ENCODE results near the gene LSAMP.
"Not testable (repeated sequence)": the region's sequence is repeated elsewhere in the genome, so short reads cannot be mapped to it uniquely, and the experiment has no call there.

Gene LSAMP

GRCh38 chr3:115862099-115862498 is 583.2 kb downstream of the LSAMP start:
- no peak for DNase-seq

- DNase-seq, result no peak
These were observed 584.0 kb downstream of the LSAMP start for GRCh38 chr3:115861166-115861733.

GRCh38 chr3:115860766-115861165 is 584.5 kb downstream of the LSAMP start:
- no peak for DNase-seq

- DNase-seq, result no peak
These were observed 586.1 kb downstream of the LSAMP start for GRCh38 chr3:115859002-115859807.

- no peak for DNase-seq
These were observed 587.7 kb downstream of the LSAMP start for GRCh38 chr3:115857518-115858136.

GRCh38 chr3:115855911-115856310 is 589.4 kb downstream of the LSAMP start:
- DNase-seq, result no peak

GRCh38 chr3:115853104-115853503 is 592.2 kb downstream of the LSAMP start:
- DNase-seq, result no peak

- no peak for DNase-seq
These were observed 593.0 kb downstream of the LSAMP start for GRCh38 chr3:115852278-115852677.

GRCh38 chr3:115851571-115851970 is 593.7 kb downstream of the LSAMP start:
- no peak for DNase-seq

- no peak for DNase-seq
These were observed 596.6 kb downstream of the LSAMP start for GRCh38 chr3:115848641-115849040.

GRCh38 chr3:115845986-115846385 is 599.3 kb downstream of the LSAMP start:
- no peak for DNase-seq

GRCh38 chr3:115844729-115845128 is 600.6 kb downstream of the LSAMP start:
- not testable (repeated sequence) for DNase-seq

- DNase-seq, result no peak
These were observed 602.1 kb downstream of the LSAMP start for GRCh38 chr3:115843206-115843605.

GRCh38 chr3:115839246-115839645 is 606.0 kb downstream of the LSAMP start:
- no peak for DNase-seq

GRCh38 chr3:115838786-115839185 is 606.5 kb downstream of the LSAMP start:
- no peak for DNase-seq

- DNase-seq, result no peak
These were observed 608.3 kb downstream of the LSAMP start for GRCh38 chr3:115836944-115837343.

- DNase-seq, result no peak
These were observed 609.3 kb downstream of the LSAMP start for GRCh38 chr3:115835946-115836345.

GRCh38 chr3:115834068-115834467 is 611.2 kb downstream of the LSAMP start:
- DNase-seq, result no peak

- DNase-seq, result no peak
These were observed 612.2 kb downstream of the LSAMP start for GRCh38 chr3:115833074-115833473.

GRCh38 chr3:115832265-115832664 is 613.0 kb downstream of the LSAMP start:
- DNase-seq, result no peak

- DNase-seq, result no peak
These were observed 613.4 kb downstream of the LSAMP start for GRCh38 chr3:115831864-115832263.

GRCh38 chr3:115830764-115831395 is 614.4 kb downstream of the LSAMP start:
- DNase-seq, result no peak

- no peak for DNase-seq
These were observed 616.9 kb downstream of the LSAMP start for GRCh38 chr3:115828401-115828800.

GRCh38 chr3:115827495-115827894 is 617.8 kb downstream of the LSAMP start:
- no peak for DNase-seq

All from effector CD8-positive, alpha-beta T cell (primary cell).